HG03103 (cell line): ENCODE data around the gene WFIKKN1.

Experiments used
- ATAC-seq: cut with Tn5 transposase; IDR thresholded peaks from one replicate; pipeline ENCODE4 v1.9.1; 2021; ENCODE audit warnings: low read depth; ENCODE audit not compliant: unreplicated experiment

The WFIKKN1 gene

GRCh38 chr16:636206-637080, 5.7 kb downstream of the WFIKKN1 start, which contains the start of gene METTL26:
METTL26 (minus strand) TSS chr16:636305; CDS start chr16:636290, 15 bp downstream.
- peak; percentile 42 for ATAC-seq

GRCh38 chr16:637081-638018, 6.6 kb downstream of the WFIKKN1 start:
- no peak for ATAC-seq

GRCh38 chr16:638034-638543, 7.3 kb downstream of the WFIKKN1 start:
- no peak for ATAC-seq

- ATAC-seq, result no peak
Observed at GRCh38 chr16:638836-639235, 8.1 kb downstream of the WFIKKN1 start.

- ATAC-seq, result no peak
Observed at GRCh38 chr16:640614-641013, 9.8 kb downstream of the WFIKKN1 start.

GRCh38 chr16:641326-642188, 10.8 kb downstream of the WFIKKN1 start, which contains the start of gene MCRIP2:
MCRIP2 (plus strand) TSS chr16:641828; CDS start chr16:641992, 164 bp downstream.
- no peak for ATAC-seq

- ATAC-seq, result no peak
Observed at GRCh38 chr16:642189-643049, 11.6 kb downstream of the WFIKKN1 start.

- no peak for ATAC-seq
Observed at GRCh38 chr16:643050-643368, 12.2 kb downstream of the WFIKKN1 start.

- ATAC-seq, result no peak
Observed at GRCh38 chr16:644556-644955, 13.8 kb downstream of the WFIKKN1 start.

GRCh38 chr16:645852-646678, 15.3 kb downstream of the WFIKKN1 start:
- ATAC-seq, result no peak

- no peak for ATAC-seq
Observed at GRCh38 chr16:646679-647172, 15.9 kb downstream of the WFIKKN1 start.

GRCh38 chr16:647173-647902, 16.6 kb downstream of the WFIKKN1 start:
- no peak for ATAC-seq

GRCh38 chr16:648071-648780, 17.4 kb downstream of the WFIKKN1 start:
- no peak for ATAC-seq

GRCh38 chr16:648781-649589, 18.2 kb downstream of the WFIKKN1 start, which contains the start of gene WDR90:
WDR90 (plus strand) TSS chr16:649365; CDS start chr16:649417, 52 bp downstream.
- peak; percentile 69 for ATAC-seq

GRCh38 chr16:649631-650030, 18.8 kb downstream of the WFIKKN1 start:
- ATAC-seq, result peak; percentile 3

GRCh38 chr16:651844-652243, 21.1 kb downstream of the WFIKKN1 start:
- no peak for ATAC-seq
